ENCODE measurements around the gene PTPRE. TPM values are rescaled to one million over a fixed set of nuclear protein-coding genes. Genes with fewer than 3 reads are reported as not detected.
A peak's percentile ranks its signal among the peaks of the same experiment; 100 is the strongest.

Gene PTPRE
- total RNA-seq, 1 donor from 2014 or later = 0.21 TPM

- no peak overlapping the region for H2AFZ ChIP-seq (replicated peaks)
- no peaks in the 10 kb centered on the region for H3K9me3 ChIP-seq (ENCODE audit: low read depth)
- Mint-ChIP-seq H3K27me3 (ENCODE audit: insufficient read depth, low read depth) (peaks cover 8% of the 10 kb centered on the region), H3K4me1 (peaks cover 44% of the 10 kb centered on the region), H3K27ac (peak overlapping the region; percentile 30), H3K36me3 (no peaks in the 10 kb centered on the region), H3K4me3 (no peak overlapping the region), H3K9me3 (peaks cover 3% of the 10 kb centered on the region)
- no peaks in the 10 kb centered on the region for H4K20me1 ChIP-seq (ENCODE audit: low read depth)
- no peaks in the 10 kb centered on the region for H3F3A ChIP-seq (ENCODE audit: low read depth)
- no peaks in the 10 kb centered on the region for H3K79me2 ChIP-seq (ENCODE audit: low read depth)
- no peaks in the 10 kb centered on the region for H3K27me3 ChIP-seq
- no peak overlapping the region for H3K27ac ChIP-seq
- no peak overlapping the region for H3K9ac ChIP-seq
- H3K36me3 ChIP-seq = no peaks in the 10 kb centered on the region
- H3K4me2 ChIP-seq = no peak overlapping the region
- H3K4me3 ChIP-seq = no peak overlapping the region
- no peak for TF ChIP-seq EZH2phosphoT487 (IDR thresholded peaks at IDR 0.05)
- TF ChIP-seq, protein P1, sequence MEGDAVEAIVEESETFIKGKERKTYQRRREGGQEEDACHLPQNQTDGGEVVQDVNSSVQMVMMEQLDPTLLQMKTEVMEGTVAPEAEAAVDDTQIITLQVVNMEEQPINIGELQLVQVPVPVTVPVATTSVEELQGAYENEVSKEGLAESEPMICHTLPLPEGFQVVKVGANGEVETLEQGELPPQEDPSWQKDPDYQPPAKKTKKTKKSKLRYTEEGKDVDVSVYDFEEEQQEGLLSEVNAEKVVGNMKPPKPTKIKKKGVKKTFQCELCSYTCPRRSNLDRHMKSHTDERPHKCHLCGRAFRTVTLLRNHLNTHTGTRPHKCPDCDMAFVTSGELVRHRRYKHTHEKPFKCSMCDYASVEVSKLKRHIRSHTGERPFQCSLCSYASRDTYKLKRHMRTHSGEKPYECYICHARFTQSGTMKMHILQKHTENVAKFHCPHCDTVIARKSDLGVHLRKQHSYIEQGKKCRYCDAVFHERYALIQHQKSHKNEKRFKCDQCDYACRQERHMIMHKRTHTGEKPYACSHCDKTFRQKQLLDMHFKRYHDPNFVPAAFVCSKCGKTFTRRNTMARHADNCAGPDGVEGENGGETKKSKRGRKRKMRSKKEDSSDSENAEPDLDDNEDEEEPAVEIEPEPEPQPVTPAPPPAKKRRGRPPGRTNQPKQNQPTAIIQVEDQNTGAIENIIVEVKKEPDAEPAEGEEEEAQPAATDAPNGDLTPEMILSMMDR (IDR thresholded peaks at IDR 0.05) = no peak
- TF ChIP-seq EZH2 (IDR thresholded peaks at IDR 0.05) = no peak
- H3K4me1 ChIP-seq = no peaks in the 10 kb centered on the region
- DNase-seq (ENCODE audit: low spot score) = no peak
Measured at GRCh38 chr10:128001849-128002248, 94.9 kb downstream of the PTPRE start.

DNA sequence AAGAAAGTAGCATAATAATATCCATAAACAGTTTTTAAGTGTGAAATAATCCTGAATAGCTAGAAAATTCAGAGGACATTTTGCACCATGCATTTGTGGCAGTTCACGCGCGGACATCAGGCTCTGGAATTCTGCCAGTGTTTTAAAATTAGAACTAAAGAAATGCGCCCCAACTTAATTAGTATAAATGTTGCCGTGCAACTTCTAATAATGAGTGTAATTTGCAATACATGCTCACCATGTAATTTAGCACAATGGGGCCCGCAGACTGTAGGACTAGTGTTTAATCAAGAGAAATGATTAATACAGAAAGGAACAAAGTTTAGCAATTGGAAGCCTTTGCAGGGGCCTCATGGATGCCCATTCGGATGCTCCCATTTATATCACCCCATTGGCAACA lies 96.6 kb downstream of the PTPRE start:
- H3K4me1 Mint-ChIP-seq = peaks cover 27% of the 10 kb centered on the region
- Histone ChIP-seq H3K9me3 (ENCODE audit: low read depth) (no peaks in the 10 kb centered on the region), H3K79me2 (ENCODE audit: low read depth) (no peaks in the 10 kb centered on the region), H3K27ac (no peak overlapping the region), H2AFZ (replicated peaks) (no peak overlapping the region), H3K27me3 (peaks cover 2% of the 10 kb centered on the region), H3K9ac (no peak overlapping the region), H3K4me3 (no peak overlapping the region), H3K4me2 (no peak overlapping the region), H4K20me1 (ENCODE audit: low read depth) (no peaks in the 10 kb centered on the region), H3F3A (ENCODE audit: low read depth) (no peaks in the 10 kb centered on the region), H3K4me1 (no peaks in the 10 kb centered on the region), H3K36me3 (no peaks in the 10 kb centered on the region)
- H3K27me3 Mint-ChIP-seq (ENCODE audit: insufficient read depth, low read depth) = peaks cover 8% of the 10 kb centered on the region
- H3K27ac Mint-ChIP-seq = no peak overlapping the region
- H3K36me3 Mint-ChIP-seq = no peaks in the 10 kb centered on the region
- TF ChIP-seq, protein P1 (IDR thresholded peaks at IDR 0.05) = no peak
- TF ChIP-seq EZH2phosphoT487 (IDR thresholded peaks at IDR 0.05) = no peak
- no peak for TF ChIP-seq EZH2 (IDR thresholded peaks at IDR 0.05)
- H3K9me3 Mint-ChIP-seq = peaks cover 3% of the 10 kb centered on the region
- no peak overlapping the region for H3K4me3 Mint-ChIP-seq
- DNase-seq (ENCODE audit: low spot score) = no peak

DNA sequence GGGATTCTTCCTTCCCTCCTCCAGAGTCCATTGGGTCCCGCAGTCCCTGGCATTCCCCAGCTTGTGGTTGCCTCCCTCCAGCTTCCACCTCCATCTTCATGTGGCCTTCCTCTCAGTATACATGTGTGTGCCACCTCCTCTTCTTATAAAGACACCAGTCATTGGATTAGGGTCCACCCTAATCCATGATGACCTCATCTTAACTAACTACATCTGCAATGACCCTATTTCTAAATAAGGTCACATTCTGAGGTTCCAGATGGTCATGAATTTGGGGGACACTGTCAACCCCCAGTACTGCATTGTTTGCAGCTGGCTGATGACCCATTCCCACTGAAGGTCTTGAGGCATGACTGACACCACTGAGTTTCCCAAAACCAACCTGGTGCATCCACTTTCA lies 99.0 kb downstream of the PTPRE start:
- H3K79me2 ChIP-seq (ENCODE audit: low read depth) = no peaks in the 10 kb centered on the region

More for the DNA sequence above, 99.0 kb downstream of the PTPRE start:
- Histone ChIP-seq H3K9me3 (ENCODE audit: low read depth) (no peaks in the 10 kb centered on the region), H3K36me3 (no peaks in the 10 kb centered on the region), H4K20me1 (ENCODE audit: low read depth) (no peaks in the 10 kb centered on the region), H3K27ac (no peak overlapping the region), H3K27me3 (peaks cover 18% of the 10 kb centered on the region), H3K4me2 (no peak overlapping the region), H3K4me1 (no peaks in the 10 kb centered on the region), H3F3A (ENCODE audit: low read depth) (no peaks in the 10 kb centered on the region), H3K9ac (no peak overlapping the region), H2AFZ (replicated peaks) (no peak overlapping the region), H3K4me3 (no peak overlapping the region)
- peaks cover 3% of the 10 kb centered on the region for H3K9me3 Mint-ChIP-seq
- peaks cover 8% of the 10 kb centered on the region for H3K27me3 Mint-ChIP-seq (ENCODE audit: insufficient read depth, low read depth)
- no peak overlapping the region for H3K27ac Mint-ChIP-seq
- TF ChIP-seq EZH2phosphoT487 (IDR thresholded peaks at IDR 0.05) = no peak
- TF ChIP-seq EZH2 (IDR thresholded peaks at IDR 0.05) = no peak
- TF ChIP-seq, protein P1 (IDR thresholded peaks at IDR 0.05) = no peak
- no peak for DNase-seq (ENCODE audit: low spot score)
- peaks cover 25% of the 10 kb centered on the region for H3K4me1 Mint-ChIP-seq
- H3K36me3 Mint-ChIP-seq = no peaks in the 10 kb centered on the region
- no peak overlapping the region for H3K4me3 Mint-ChIP-seq

Measured in neural progenitor cell (in vitro differentiated cells).